Esophagus muscularis mucosa (tissue), 4 donors: Measurements from ENCODE around the gene WIPF3. TPM values are rescaled to one million over a fixed set of nuclear protein-coding genes. Genes with fewer than 3 reads are reported as not detected.
A peak's percentile ranks its signal among the peaks of the same experiment; 100 is the strongest.
"Not testable (repeated sequence)": the region's sequence is repeated elsewhere in the genome, so short reads cannot be mapped to it uniquely, and the experiment has no call there.

Experiments
- DNase-seq: peaks from one replicate; pipeline ENCODE4 v3.0.0-alpha.2; 2017; ENCODE audit errors: extremely low spot score
- H3K27ac ChIP-seq, 4 donors: fragments of 200-600 bp; sonication (generic); replicated peaks in 1 of 4; 1 replicate in 3 of 4; 2 replicates in 1 of 4; pipeline ENCODE4 v1.5.1; 2016 to 2019; ENCODE audit warnings: mild to moderate bottlenecking in 1 of 4
- H3K27me3 ChIP-seq, 4 donors: fragments of 200-600 bp; sonication (generic); one replicate each; pipeline versions ENCODE4 v1.5.1 to v1.6.0; 2016 to 2019
- H3K36me3 ChIP-seq, 4 donors: fragments of 200-600 bp; sonication (generic); one replicate each; pipeline ENCODE4 v1.5.1; 2016 to 2019
- H3K4me1 ChIP-seq, 4 donors: fragments of 200-600 bp; sonication (generic); one replicate each; pipeline ENCODE4 v1.5.1; 2016 to 2019
- H3K4me3 ChIP-seq, 4 donors: fragments of 200-600 bp; sonication (generic); 1 replicate in 2 of 4; 2 replicates in 2 of 4; pipeline ENCODE4 v1.5.1; 2016 to 2019; ENCODE audit warnings: mild to moderate bottlenecking in 4 of 4, moderate library complexity in 1 of 4
- H3K9me3 ChIP-seq, 4 donors: fragments of 200-600 bp; sonication (generic); 1 replicate in 3 of 4; 2 replicates in 1 of 4; pipeline ENCODE4 v1.5.1; 2016 to 2019
- CTCF ChIP-seq, 3 experiments: fragments of 200-600 bp in 2 of 3; fragments of 450-650 bp in 1 of 3; sonication (generic) in 2 of 3; IDR thresholded peaks; one replicate each; pipeline ENCODE4 v1.5.1; 2017 to 2019; ENCODE audit warnings: antibody characterized with exemption in 3 of 3, mild to moderate bottlenecking in 2 of 3, moderate library complexity in 1 of 3
- EP300 ChIP-seq: sonication (generic); formaldehyde crosslinking; IDR thresholded peaks from one replicate; pipeline ENCODE4 v1.6.1; 2017; ENCODE audit warnings: antibody characterized with exemption
- POLR2A ChIP-seq: fragments of 450-650 bp; IDR thresholded peaks from one replicate; pipeline ENCODE4 v1.6.1; 2017; ENCODE audit warnings: antibody characterized with exemption, moderate library complexity, mild to moderate bottlenecking, low read depth
- POLR2AphosphoS5 ChIP-seq, 2 donors: sonication (generic); formaldehyde crosslinking; IDR thresholded peaks; one replicate each; pipeline ENCODE4 v1.6.1; 2017; ENCODE audit warnings: antibody characterized with exemption in 2 of 2
- WGBS: methylation state at CpG from one replicate; pipeline ENCODE4 v1.1.5; 2018; 5-methylcytosine and 5-hydroxymethylcytosine counted together
- intact Hi-C: fragments of 100-400 bp; cut with DNase I; formaldehyde crosslinking; loops from one replicate; pipeline ENCODE4 v1.15.1; 2023
- small RNA-seq, 3 donors: library from RNA; depleted of rRNA; stranded (forward); fragments of <200 nt; gene quantifications; one replicate each; pipeline ENCODE3, GENCODE V24; 2016
- total RNA-seq, 4 donors: library from RNA; depleted of rRNA; stranded (reverse); fragments of >200 nt; gene quantifications; one replicate each; pipeline versions ENCODE4 v1.1.0 to v1.2.1, GENCODE V29; 2016

Gene WIPF3
- total RNA-seq, 4 donors from 2014 or later: 3.3 to 10.4 (median 6.2) TPM

- peaks cover 0 to 17% (median 0%) of the 10 kb centered on the region in 4 donors for H3K36me3 ChIP-seq
- WGBS: 91% methylated on average over 8 of the region's 8 CpGs
- no peak for DNase-seq
- peaks cover 0 to 8% (median 2%) of the 10 kb centered on the region in 4 donors for H3K4me1 ChIP-seq
- no peaks in the 10 kb centered on the region for H3K27me3 ChIP-seq
- H3K27ac ChIP-seq: peak overlapping the region in 1 of 4 donors; percentile 13
- intact Hi-C loops: no loop called here
- TF ChIP-seq EP300 (no peak), CTCF (IDR thresholded peaks at IDR 0.05) (no peak)
- H3K4me3 ChIP-seq: no peak overlapping the region
- no peaks in the 10 kb centered on the region for H3K9me3 ChIP-seq
Measured at GRCh38 chr7:29958667-29959358, 152.5 kb downstream of the WIPF3 start.

GRCh38 chr7:29961611-29962010 lies 155.3 kb downstream of the WIPF3 start:
- peaks cover 0 to 25% (median 17%) of the 10 kb centered on the region in 4 donors for H3K4me1 ChIP-seq
- intact Hi-C loops, DNase-seq, H3K9me3 ChIP-seq, H3K27me3 ChIP-seq, H3K4me3 ChIP-seq, H3K27ac ChIP-seq, H3K36me3 ChIP-seq: not testable (repeated sequence)
- WGBS: 100% methylated on average over 2 of the region's 19 CpGs

- H3K27ac ChIP-seq: no peak overlapping the region
- no peaks in the 10 kb centered on the region for H3K27me3 ChIP-seq
- H3K4me3 ChIP-seq: no peak overlapping the region
- peaks cover 0 to 25% (median 17%) of the 10 kb centered on the region in 4 donors for H3K4me1 ChIP-seq
- DNase-seq: no peak
- H3K9me3 ChIP-seq: no peaks in the 10 kb centered on the region
- WGBS: 92% methylated on average over 1 of the region's 1 CpG
- no peak for TF ChIP-seq EP300
- no peak for TF ChIP-seq POLR2A
- no peak for TF ChIP-seq POLR2AphosphoS5 (IDR thresholded peaks at IDR 0.05)
- TF ChIP-seq CTCF (IDR thresholded peaks at IDR 0.05): no peak
- H3K36me3 ChIP-seq: peaks cover 0 to 3% (median 0%) of the 10 kb centered on the region in 4 donors
- intact Hi-C loops: no loop called here
Measured at GRCh38 chr7:29962035-29962434, 155.7 kb downstream of the WIPF3 start.

- H3K4me1 ChIP-seq: peaks cover 0 to 35% (median 31%) of the 10 kb centered on the region in 4 donors
- DNase-seq: no peak
- H3K27ac ChIP-seq: peak overlapping the region in 2 of 4 donors; percentile 5 to 50
- intact Hi-C loops: no loop called here
- no peaks in the 10 kb centered on the region for H3K27me3 ChIP-seq
- H3K9me3 ChIP-seq: no peaks in the 10 kb centered on the region
- H3K4me3 ChIP-seq: no peak overlapping the region
- 64% methylated on average over 3 of the region's 3 CpGs for WGBS
- TF ChIP-seq POLR2A (no peak), EP300 (no peak), CTCF (IDR thresholded peaks at IDR 0.05) (no peak), POLR2AphosphoS5 (IDR thresholded peaks at IDR 0.05) (no peak)
- peaks cover 0 to 7% (median 0%) of the 10 kb centered on the region in 4 donors for H3K36me3 ChIP-seq
Measured at GRCh38 chr7:29965030-29965429, 158.7 kb downstream of the WIPF3 start.

Small RNA genes within 50 kb of the gene (small RNA-seq; reads per million reads assigned to genes)
- gene RF01210: 0 reads per million in 3 donors

Other genes starting within 250 kb of the WIPF3 start
- under 1 TPM in 2 of 4 donors, not detected in 2; 0.42 to 0.65 TPM for gene PRR15, start 242.7 kb upstream of the WIPF3 start, total RNA-seq
- gene SCRN1, start 183.3 kb downstream of the WIPF3 start, total RNA-seq: 100 to 1,000 TPM in 1 of 4 donors, 10 to 100 TPM in 3; 63.6 to 105 (median 83.8) TPM
- gene FKBP14, start 220.2 kb downstream of the WIPF3 start, total RNA-seq: 1 to 10 TPM; 6.3 to 8.3 (median 7.0) TPM
- gene PLEKHA8, start 221.9 kb downstream of the WIPF3 start, total RNA-seq: 10 to 100 TPM in 2 of 4 donors, 1 to 10 TPM in 2; 6.6 to 11.9 (median 10.2) TPM